ENCODE results near the gene PON2.

Gene PON2

DNA sequence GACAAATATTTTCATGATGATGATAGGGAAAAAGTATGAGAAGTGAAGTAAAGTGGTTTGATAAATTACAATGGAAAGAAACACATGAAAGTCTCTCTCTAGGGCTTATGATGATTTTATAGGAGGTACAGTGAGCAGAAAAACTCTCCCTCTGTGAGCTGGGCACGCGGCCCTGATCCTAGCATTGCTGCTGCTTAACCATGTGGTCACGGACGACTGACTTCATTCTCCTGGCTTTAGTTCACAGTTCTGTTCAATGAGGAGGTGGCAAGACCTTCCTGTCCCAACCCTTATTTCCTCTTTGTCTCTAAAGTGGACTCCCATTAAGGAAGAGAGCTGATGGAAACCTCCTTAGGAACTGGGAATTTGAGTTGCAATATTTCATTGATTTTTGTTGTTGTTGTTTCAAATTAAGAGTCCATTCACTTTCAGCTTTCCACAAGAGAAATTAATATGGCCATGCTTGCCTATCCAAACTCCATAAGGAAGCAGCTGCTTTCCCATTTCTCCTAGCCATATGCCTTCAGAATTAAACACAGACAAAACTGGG is 30.4 kb downstream of the PON2 start:
- POLR2A ChIA-PET = no interaction called here
- TF ChIP-seq, protein P1, sequence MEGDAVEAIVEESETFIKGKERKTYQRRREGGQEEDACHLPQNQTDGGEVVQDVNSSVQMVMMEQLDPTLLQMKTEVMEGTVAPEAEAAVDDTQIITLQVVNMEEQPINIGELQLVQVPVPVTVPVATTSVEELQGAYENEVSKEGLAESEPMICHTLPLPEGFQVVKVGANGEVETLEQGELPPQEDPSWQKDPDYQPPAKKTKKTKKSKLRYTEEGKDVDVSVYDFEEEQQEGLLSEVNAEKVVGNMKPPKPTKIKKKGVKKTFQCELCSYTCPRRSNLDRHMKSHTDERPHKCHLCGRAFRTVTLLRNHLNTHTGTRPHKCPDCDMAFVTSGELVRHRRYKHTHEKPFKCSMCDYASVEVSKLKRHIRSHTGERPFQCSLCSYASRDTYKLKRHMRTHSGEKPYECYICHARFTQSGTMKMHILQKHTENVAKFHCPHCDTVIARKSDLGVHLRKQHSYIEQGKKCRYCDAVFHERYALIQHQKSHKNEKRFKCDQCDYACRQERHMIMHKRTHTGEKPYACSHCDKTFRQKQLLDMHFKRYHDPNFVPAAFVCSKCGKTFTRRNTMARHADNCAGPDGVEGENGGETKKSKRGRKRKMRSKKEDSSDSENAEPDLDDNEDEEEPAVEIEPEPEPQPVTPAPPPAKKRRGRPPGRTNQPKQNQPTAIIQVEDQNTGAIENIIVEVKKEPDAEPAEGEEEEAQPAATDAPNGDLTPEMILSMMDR (IDR thresholded peaks at IDR 0.05; ENCODE audit: insufficient read depth, low read length, missing control alignments) = no peak
- H3K4me3 ChIP-seq (ENCODE audit: low read depth, low read length) = no peak overlapping the region
- CTCF ChIA-PET = interaction anchor here (1.2 kb wide), 1 partner anchor 73 kb away, joined by 3 read pairs; no protein-coding TSS in a partner anchor
- DNase-seq (ENCODE audit: low read depth, low spot score) = no peak

GRCh38 chr7:95398155-95398940 is 36.5 kb downstream of the PON2 start:
- POLR2A ChIA-PET = no interaction called here
- TF ChIP-seq, protein P1 (IDR thresholded peaks at IDR 0.05; ENCODE audit: insufficient read depth, low read length, missing control alignments) = no peak
- H3K4me3 ChIP-seq (ENCODE audit: low read depth, low read length) = no peak overlapping the region
- CTCF ChIA-PET = interaction anchor here (1.5 kb wide), 1 partner anchor 9 kb away, joined by 4 read pairs; no protein-coding TSS in a partner anchor
- no peak for DNase-seq (ENCODE audit: low read depth, low spot score)

DNA sequence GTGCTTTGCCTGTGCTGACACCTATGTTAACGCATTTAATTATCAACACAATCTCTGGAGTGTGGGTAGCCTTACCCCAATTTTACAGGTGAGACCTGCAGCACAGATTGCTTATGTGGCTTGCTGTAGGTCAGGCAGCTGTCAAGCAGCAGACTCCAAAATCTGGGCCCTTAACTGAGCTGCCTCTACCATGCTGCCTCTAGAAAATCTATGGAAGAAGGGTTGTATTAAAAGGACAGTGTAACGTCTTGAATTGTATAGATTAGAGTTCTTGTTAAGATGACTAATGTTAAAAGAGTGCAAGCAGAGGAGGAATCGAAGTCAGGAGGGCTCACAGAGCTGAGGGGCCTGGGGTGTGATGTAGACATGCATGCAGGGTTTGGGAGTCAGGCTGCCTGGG is 37.4 kb downstream of the PON2 start:
- ChIA-PET CTCF (interaction anchor here (1.5 kb wide), 1 partner anchor 10 kb away, joined by 4 read pairs; no protein-coding TSS in a partner anchor), POLR2A (no interaction called here)
- DNase-seq (ENCODE audit: low read depth, low spot score) = no peak
- TF ChIP-seq, protein P1 (IDR thresholded peaks at IDR 0.05; ENCODE audit: insufficient read depth, low read length, missing control alignments) = no peak
- no peak overlapping the region for H3K4me3 ChIP-seq (ENCODE audit: low read depth, low read length)

- ChIA-PET CTCF (no interaction called here), POLR2A (no interaction called here)
- TF ChIP-seq, protein P1 (IDR thresholded peaks at IDR 0.05; ENCODE audit: insufficient read depth, low read length, missing control alignments) = no peak
- peak within 1 kb of the TSS; percentile 6; the same call in 1 of the 2 replicates for H3K4me3 ChIP-seq (ENCODE audit: low read depth, low read length)
- DNase-seq (ENCODE audit: low read depth, low spot score) = no peak
Measured at GRCh38 chr7:95396136-95397032, 38.4 kb downstream of the PON2 start, which contains the start of gene PON3. TSS of gene PON3 (minus strand) at chr7:95396375. CDS start at chr7:95396350, 25 bp downstream.

DNA sequence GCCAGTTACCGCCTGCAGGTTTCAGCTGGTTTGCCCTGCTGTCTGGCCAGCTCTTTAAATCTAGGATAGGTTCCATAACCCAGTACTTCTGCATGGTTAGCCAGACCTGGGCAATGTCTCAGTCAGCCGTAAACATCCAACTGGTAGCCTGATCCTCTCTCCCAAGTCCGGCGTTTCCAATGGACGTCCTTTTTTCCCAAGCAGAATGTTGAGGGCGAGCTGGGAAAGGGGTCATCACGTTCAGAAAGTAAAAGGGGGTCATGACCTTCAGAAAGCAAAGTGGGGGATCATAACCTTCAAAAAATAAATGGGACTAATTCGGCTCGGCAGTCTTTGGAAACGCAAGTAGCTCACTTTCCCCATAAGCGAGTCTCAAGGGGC is 39.1 kb downstream of the PON2 start:
- CTCF ChIA-PET = no interaction called here
- POLR2A ChIA-PET = no interaction called here

More for the DNA sequence above, 39.1 kb downstream of the PON2 start:
- TF ChIP-seq, protein P1 (IDR thresholded peaks at IDR 0.05; ENCODE audit: insufficient read depth, low read length, missing control alignments) = no peak
- no peak for DNase-seq (ENCODE audit: low read depth, low spot score)
- no peak overlapping the region for H3K4me3 ChIP-seq (ENCODE audit: low read depth, low read length)

All from AG04449 (cell line).